SK-N-SH treated with all-trans-retinoic acid at 6 μM for 48 hours (cell line): ENCODE results near the gene TLCD2.

ENCODE experiments used
- GLIS3 ChIP-seq: fragments of 250-450 bp; sonication (Bioruptor Pico); IDR thresholded peaks from 2 replicates; pipeline ENCODE4 v1.5.0; 2020; ENCODE audit warnings: mild to moderate bottlenecking, moderate library complexity
- RARB ChIP-seq: fragments of 250-450 bp; sonication (Bioruptor Pico); IDR thresholded peaks from 2 replicates; pipeline ENCODE4 v1.8.0; 2021; ENCODE audit warnings: mild to moderate bottlenecking, moderate library complexity
- SNAI2 ChIP-seq: fragments of 250-450 bp; sonication (Bioruptor Pico); IDR thresholded peaks from 2 replicates; pipeline ENCODE4 v1.5.0; 2020; ENCODE audit warnings: mild to moderate bottlenecking, moderate library complexity
- ZFP3 ChIP-seq: fragments of 250-450 bp; sonication (Bioruptor Pico); IDR thresholded peaks from 2 replicates; pipeline ENCODE4 v1.5.0; 2020; ENCODE audit warnings: mild to moderate bottlenecking, moderate library complexity
- ZNF70 ChIP-seq: fragments of 450-650 bp; formaldehyde crosslinking; IDR thresholded peaks from 2 replicates; pipeline ENCODE4 v1.5.0; 2020; ENCODE audit warnings: mild to moderate bottlenecking, moderate library complexity

DNA sequence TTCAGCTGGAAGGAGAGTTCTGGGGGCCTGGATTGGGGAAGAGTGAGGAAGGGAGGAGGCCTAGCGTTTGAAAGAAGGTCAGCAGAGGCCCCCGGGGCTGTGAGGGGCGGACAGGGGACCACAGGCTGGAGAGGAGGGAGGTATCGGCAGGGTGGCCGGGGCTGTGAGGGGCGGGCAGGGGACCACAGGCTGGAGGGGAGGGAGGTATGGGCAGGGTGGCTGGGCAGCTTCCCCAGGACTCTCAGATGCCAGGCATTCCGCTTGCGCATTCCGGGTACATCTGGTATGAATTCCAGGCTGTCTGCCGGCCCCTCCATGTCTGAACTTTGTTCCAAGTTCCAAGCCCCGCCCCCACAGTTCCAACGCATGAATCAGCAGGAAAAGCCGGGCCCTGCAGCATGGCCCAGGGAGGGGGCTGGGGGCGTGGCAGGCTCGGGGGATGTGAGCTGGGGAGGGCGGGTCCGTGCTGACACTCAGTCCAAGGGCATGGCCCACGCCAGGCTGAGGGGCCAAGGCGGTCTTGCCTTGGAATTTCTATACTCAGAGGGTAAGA is 4.3 kb upstream of the TLCD2 start:
- TF ChIP-seq RARB (no peak), SNAI2 (no peak), ZNF70 (CRISPR knock-in tag) (no peak), ZFP3 (CRISPR knock-in tag) (no peak), GLIS3 (CRISPR knock-in tag) (no peak)
